Stimulated activated CD4-positive, alpha-beta T cell treated with anti-CD3 and anti-CD28 coated beads, Interleukin-12 subunit alpha, Interleukin-12 subunit beta, amount 100 ng/mL, for 24 hours (primary cell): ENCODE measurements around the gene TLE2.
"Not testable (repeated sequence)": the region's sequence is repeated elsewhere in the genome, so short reads cannot be mapped to it uniquely, and the experiment has no call there.

Experiments used
- DNase-seq, 2 experiments: peaks; one replicate each; pipeline ENCODE4 v3.0.0-alpha.2; 2020; ENCODE audit warnings: low read depth in 2 of 2

The TLE2 gene

DNA sequence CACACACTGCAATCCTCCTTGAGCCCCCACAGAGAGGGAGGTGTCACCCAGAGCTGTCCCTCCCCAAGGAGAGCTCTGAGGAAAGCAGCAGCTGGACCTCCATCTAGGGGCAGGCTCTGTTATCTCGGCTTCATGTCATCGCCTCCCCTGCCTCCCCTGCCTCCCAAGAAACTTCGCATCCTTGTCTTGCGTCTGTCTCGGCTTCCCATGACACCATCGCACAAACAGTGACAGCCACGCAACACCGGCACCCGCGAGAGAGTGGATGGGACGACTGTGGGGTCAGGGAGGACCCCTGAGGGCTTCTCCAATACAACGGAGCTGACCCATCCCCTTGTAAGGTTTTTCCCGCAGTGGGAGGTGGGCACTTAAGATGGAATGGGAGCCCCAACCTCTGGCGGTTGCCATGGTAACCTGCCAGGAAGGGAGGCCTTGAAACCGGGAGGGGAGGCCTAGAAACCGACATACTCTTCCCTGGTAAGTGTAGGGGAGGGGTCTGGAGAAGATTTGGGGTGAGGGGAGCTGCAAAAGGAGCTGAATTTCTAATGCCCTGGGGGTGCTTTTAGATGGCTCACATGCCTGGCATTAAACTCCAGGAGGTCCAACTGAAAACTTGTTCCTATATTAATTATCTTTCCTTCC is 16.3 kb downstream of the TLE2 start:
- no peak for DNase-seq

- DNase-seq, result not testable (repeated sequence)
These were observed 17.0 kb downstream of the TLE2 start for GRCh38 chr19:3012059-3012458.

DNA sequence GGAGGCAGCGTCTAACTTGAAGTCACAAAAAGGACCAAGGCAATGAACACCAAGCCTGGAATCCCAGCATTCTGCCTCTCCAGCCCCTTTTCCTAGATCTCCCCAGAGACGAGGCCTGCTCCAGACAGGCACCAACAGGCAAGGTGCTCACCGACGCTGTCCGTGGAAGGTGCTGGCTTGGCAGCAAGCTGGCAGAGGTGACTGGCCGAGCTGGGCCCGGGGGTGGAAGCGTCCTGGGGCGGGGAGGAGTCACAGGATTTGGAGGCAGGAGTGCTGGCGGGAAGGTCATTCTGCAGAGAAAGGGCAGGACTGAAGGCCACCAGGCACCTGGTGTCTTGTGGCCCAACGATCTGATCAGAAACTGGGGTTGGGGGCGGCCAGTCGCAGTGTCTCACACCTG is 18.2 kb downstream of the TLE2 start:
- DNase-seq, result no peak

DNA sequence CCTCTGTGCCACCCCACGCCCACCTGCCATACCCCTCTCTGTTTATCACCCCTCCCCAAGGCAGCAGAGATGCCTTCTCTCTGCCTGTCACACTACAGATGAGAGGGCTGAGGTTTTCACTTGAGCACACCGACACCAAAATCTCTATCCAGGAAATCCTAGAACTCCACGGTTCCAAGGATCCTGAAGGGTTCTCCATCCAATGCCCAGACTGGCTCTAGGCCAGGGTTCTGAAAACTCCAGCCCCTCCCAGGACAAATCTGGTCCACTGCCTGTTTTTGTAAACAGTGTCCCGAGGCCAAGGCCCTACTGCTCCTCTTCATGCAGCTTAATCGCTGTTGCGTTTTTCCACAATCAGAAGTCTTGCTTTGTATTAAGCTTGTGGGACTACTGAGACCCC is 20.1 kb downstream of the TLE2 start:
- no peak for DNase-seq

DNA sequence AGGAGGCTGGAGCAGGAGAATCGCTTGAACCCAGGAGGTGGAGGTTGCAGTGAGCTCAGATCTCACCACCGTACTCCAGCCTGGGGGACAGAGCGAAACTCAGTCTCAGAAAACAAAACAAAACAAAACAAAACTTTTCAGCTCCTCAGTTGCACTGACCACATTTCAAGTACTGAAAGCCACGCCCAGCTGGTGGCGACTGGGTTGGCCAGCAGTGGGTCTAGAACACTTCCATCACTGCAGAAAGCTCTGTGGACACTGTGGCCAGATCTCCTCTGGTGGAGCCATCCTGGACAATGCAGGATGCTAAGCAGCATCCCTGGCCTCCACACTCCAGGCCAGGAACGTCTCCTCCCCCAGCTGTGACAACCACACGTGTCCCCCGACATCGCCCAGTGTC is 21.1 kb downstream of the TLE2 start:
- no peak for DNase-seq

DNA sequence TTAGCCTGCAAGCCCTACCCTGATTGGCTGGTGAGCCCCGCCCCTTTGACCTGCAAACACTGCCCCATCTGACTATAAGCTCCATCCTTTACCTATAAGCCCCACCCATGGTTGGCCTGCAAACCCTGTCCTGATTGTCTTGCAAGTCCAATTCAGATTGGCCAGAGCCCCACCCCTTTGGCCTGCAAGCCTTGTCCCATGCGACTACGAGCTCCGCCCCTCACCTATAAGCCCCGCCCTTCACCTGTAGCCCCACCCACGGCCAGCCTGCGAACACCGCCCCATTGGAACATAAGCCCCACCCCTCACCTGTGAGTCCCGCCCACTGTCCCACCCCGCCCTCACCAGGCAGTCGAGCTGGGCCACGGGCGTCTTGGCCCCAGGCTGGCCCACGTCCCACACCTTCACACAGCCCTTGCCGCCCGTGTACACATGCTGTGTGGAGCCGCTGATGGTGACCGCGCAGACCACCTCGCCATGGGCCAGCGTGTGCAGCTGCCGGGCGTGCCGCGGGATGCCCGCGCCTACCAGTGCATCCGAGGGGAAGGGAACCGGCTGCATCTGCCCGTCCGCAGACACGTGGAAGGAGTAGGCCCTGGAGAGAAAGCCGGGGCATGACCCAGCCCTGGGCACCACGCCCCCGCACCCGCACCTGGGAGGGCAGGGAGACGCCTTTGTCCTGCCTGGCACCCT is 22.9 kb downstream of the TLE2 start:
- peak in 1 of 2 experiments; percentile 19 for DNase-seq

- no peak for DNase-seq
These were observed 23.7 kb downstream of the TLE2 start for GRCh38 chr19:3005345-3005744.

GRCh38 chr19:3004522-3004921 is 24.6 kb downstream of the TLE2 start:
- DNase-seq, result no peak

- no peak for DNase-seq
These were observed 26.0 kb downstream of the TLE2 start for GRCh38 chr19:3003046-3003445.

GRCh38 chr19:3001235-3001800 is 27.8 kb downstream of the TLE2 start:
- no peak for DNase-seq

DNA sequence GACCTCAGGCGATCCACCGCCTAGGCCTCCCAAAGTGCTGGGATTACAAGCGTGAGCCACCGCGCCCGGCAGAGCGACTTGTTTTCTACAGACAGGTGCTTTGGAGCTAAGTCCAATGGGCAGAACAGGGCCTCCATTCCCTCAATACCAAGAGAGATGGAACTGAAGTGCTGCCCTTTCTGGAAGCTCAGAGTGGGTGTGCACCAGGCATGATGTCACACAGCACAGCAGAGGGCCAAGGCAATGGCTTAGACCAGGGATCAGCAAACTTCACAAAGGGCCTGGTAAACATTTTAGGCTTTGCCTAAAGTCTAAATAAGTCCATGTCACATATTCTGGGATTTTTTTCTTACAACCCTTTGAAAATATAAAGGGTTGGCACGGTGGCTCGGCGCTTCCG is 30.4 kb downstream of the TLE2 start:
- DNase-seq, result no peak

DNA sequence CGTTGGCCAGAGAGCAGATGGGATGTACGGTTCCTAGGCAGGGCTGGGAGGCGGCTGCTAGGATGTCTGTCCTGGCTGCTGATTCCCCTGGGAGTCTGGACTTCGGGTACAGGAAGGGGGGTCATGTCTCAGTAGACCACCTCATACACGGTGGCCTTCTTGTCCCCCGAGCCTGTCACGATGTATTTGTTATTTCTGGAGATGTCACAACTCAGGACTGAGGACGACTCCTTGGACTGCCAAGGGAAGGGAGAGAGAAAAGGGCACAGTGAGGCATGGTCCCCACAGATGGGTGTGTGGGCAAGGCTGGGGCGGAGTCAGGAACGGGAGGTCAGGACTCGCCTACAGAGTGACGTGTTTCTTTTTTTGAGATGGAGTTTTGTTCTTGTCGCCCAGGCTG is 31.4 kb downstream of the TLE2 start:
- no peak for DNase-seq

DNA sequence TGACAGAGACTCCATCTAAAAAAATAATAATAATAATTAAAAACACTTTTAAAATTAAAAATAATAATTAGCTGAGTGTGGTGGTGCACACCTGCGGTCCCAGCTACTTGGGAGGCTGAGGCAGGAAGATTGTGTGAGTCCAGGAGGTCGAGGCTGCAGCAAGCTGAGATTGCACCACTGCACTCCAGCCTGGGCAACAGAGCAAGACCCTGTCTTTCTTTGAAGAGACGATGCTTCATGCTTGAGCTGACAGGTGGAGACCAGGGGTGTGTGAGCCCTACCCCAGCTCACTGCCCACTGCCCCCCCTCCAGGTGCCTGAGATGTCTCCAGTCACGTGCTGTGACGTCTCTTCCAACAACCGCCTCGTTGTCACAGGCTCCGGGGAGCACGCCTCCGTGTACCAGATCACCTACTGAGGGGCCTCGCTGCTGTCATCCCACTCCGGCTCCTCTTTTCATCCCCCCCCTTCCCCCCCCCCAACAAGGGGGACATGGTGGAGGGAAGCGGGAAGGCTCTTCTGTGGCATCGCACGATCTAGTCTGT is 34.4 kb downstream of the TLE2 start:
- no peak for DNase-seq

DNA sequence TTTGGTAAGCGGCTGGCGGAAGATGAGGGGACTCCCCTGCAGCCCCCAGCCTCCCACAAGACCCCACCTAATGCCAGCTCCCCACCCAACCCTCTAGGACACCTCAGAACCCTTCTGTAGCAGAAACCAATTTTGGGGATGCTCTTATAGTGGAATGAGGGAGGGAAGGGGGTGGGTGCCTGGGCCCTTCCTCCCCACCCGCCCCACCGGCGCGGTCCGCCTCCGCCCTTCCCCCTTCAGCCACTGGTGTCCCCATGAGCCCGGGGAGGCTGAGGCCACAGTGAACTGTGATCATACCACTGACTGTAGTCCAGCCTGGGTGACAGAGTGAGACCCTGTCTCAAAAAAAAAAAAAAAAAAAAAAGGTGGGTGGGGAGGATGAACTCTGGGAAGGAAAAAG is 35.5 kb downstream of the TLE2 start:
- no peak for DNase-seq

- DNase-seq, result no peak
These were observed 36.1 kb downstream of the TLE2 start for GRCh38 chr19:2992958-2993357.

GRCh38 chr19:2992333-2992732 is 36.7 kb downstream of the TLE2 start:
- DNase-seq, result not testable (repeated sequence)

GRCh38 chr19:2989236-2989946 is 39.7 kb downstream of the TLE2 start:
- DNase-seq, result no peak

GRCh38 chr19:2988568-2988967 is 40.5 kb downstream of the TLE2 start:
- no peak for DNase-seq

DNA sequence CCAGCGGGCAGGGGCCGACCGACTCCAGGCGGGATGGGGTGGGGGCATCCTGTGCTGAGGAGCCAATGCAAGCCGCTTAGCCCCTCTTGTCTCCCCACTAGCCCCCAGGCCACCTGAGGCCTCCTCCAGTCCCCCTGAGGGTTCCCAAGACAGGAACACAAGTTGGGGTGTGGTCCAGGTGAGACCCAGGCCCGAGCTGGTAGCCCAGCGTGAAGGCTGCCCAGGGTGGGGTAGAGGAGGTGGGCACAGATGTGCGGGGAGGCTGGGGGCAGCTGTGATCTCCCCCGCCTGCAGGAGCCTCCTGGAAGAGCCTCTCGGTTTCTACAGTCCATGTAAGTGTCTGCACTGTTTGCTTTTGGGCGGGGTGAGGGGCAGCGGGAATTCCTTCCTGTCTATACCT is 41.3 kb downstream of the TLE2 start:
- no peak for DNase-seq

DNA sequence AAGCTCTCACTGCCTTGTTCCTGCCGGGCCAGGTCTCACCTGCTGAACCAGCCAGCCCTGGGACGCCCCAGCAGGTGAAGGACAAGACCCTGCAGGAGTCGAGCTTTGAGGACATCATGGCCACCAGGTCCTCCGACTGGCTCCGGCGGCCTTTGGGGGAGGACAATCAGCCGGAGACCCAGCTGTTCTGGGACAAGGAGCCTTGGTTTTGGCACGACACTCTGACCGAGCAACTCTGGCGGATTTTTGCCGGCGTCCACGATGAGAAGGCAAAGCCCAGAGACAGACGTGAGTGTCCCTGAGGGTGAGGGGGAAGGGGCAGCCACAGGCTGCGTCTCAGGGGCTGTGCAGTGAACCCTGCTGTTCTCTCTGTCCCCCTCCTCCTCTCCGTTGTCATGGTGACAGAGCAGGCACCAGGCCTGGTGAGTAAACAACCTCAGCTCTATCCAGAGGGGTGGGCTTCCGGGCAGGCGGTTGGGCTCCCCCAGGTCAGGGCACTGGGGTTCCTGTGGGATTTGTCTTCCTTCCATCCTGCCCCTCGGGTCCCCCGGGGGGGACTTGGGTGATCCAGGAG is 42.0 kb downstream of the TLE2 start:
- no peak for DNase-seq

DNA sequence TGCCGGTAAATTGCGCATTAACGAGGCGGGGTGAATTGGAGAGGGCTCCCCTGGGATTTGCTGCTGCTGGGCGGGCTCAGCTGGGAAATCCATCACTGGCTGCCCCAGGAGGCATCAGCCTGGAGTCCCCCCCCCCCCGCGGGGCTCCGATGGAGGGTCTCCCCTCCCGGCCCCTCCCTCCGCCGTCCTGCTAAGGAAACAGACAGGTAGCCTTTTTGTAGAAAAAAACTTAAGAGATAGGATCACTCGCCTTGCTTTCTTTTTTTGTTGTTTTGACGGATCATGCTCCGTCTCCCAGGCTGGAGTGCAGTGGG is 44.9 kb downstream of the TLE2 start:
- no peak for DNase-seq
